H9 (cell line): ENCODE measurements around the gene ZNF385B. TPM values are rescaled to one million over a fixed set of nuclear protein-coding genes. Genes with fewer than 3 reads are reported as not detected.

Experiments used
- DNase-seq: peaks from one replicate; pipeline ENCODE4 v3.0.0-alpha.2; 2017
- H2AFZ ChIP-seq: one replicate; pipeline ENCODE4 v1.6.1; 2013; ENCODE audit warnings: mild to moderate bottlenecking, low read length, control low read depth, moderate library complexity
- H2AK5ac ChIP-seq: 2 replicates; pipeline ENCODE4 v1.6.1; 2013; ENCODE audit warnings: low read length, control low read depth, mixed read lengths; ENCODE audit not compliant: insufficient read length
- H2BK120ac ChIP-seq: one replicate; pipeline ENCODE4 v1.6.1; 2013; ENCODE audit warnings: low read depth, mild to moderate bottlenecking, low read length, control low read depth, inconsistent platforms; ENCODE audit not compliant: poor library complexity, severe bottlenecking
- H2BK12ac ChIP-seq: 2 replicates; pipeline ENCODE4 v1.6.1; 2013; ENCODE audit warnings: low read length, control low read depth, mixed read lengths, low read depth; ENCODE audit not compliant: insufficient read length
- H2BK15ac ChIP-seq: 2 replicates; pipeline ENCODE4 v1.6.1; 2013; ENCODE audit warnings: low read depth, low read length, control low read depth
- H2BK20ac ChIP-seq: one replicate; pipeline ENCODE4 v1.6.1; 2013; ENCODE audit warnings: low read depth, mild to moderate bottlenecking, low read length, control low read depth, inconsistent platforms; ENCODE audit not compliant: poor library complexity, severe bottlenecking
- H2BK5ac ChIP-seq: 2 replicates; pipeline ENCODE4 v1.6.1; 2013; ENCODE audit warnings: low read length, control low read depth, mixed read lengths; ENCODE audit not compliant: insufficient read length
- H3K14ac ChIP-seq: 2 replicates; pipeline ENCODE4 v1.6.1; 2013; ENCODE audit warnings: low read length, control low read depth; ENCODE audit not compliant: insufficient read depth
- H3K18ac ChIP-seq: 2 replicates; pipeline ENCODE4 v1.6.1; 2013; ENCODE audit warnings: low read depth, mild to moderate bottlenecking, mixed read lengths, low read length, control low read depth; ENCODE audit not compliant: insufficient read length
- H3K23ac ChIP-seq: 2 replicates; pipeline ENCODE4 v1.6.1; 2013; ENCODE audit warnings: low read length, control low read depth, mixed read lengths, low read depth; ENCODE audit not compliant: insufficient read length
- H3K23me2 ChIP-seq: 2 replicates; pipeline ENCODE4 v1.6.1; 2013; ENCODE audit warnings: low read depth, mild to moderate bottlenecking, mixed read lengths, low read length, control low read depth; ENCODE audit not compliant: insufficient read length, poor library complexity, severe bottlenecking
- H3K27ac ChIP-seq: 2 replicates; pipeline ENCODE4 v1.5.1; 2013; ENCODE audit warnings: low read length, control low read depth, mixed read lengths, low read depth; ENCODE audit not compliant: insufficient read length
- H3K27me3 ChIP-seq: 2 replicates; pipeline ENCODE4 v1.6.1; 2013; ENCODE audit warnings: low read length, control low read depth, inconsistent platforms; ENCODE audit not compliant: insufficient read depth
- H3K4ac ChIP-seq: 2 replicates; pipeline ENCODE4 v1.6.1; 2013; ENCODE audit warnings: low read depth, mild to moderate bottlenecking, control low read depth, inconsistent platforms, low read length, moderate library complexity
- H3K4me1 ChIP-seq: 2 replicates; pipeline ENCODE4 v1.6.1; 2013; ENCODE audit warnings: low read length, control low read depth, inconsistent platforms; ENCODE audit not compliant: insufficient read depth
- H3K4me2 ChIP-seq: 2 replicates; pipeline ENCODE4 v1.6.1; 2013; ENCODE audit warnings: low read length, control low read depth, mixed read lengths; ENCODE audit not compliant: insufficient read length, insufficient read depth
- H3K56ac ChIP-seq: 2 replicates; pipeline ENCODE4 v1.6.1; 2013; ENCODE audit warnings: low read depth, mild to moderate bottlenecking, mixed read lengths, low read length, control low read depth; ENCODE audit not compliant: insufficient read length
- H3K79me1 ChIP-seq: 2 replicates; pipeline ENCODE4 v1.6.1; 2013; ENCODE audit warnings: low read depth, mild to moderate bottlenecking, moderate library complexity, low read length, control low read depth, inconsistent platforms; ENCODE audit not compliant: insufficient read depth, poor library complexity, severe bottlenecking
- H3K79me2 ChIP-seq: 2 replicates; pipeline ENCODE4 v1.6.1; 2013; ENCODE audit warnings: low read length, control low read depth, inconsistent platforms; ENCODE audit not compliant: insufficient read depth
- H3K9ac ChIP-seq: 2 replicates; pipeline ENCODE4 v1.6.1; 2013; ENCODE audit warnings: low read length, control low read depth, mixed read lengths; ENCODE audit not compliant: insufficient read length; ENCODE audit errors: extremely low read depth
- H3K9me3 ChIP-seq: one replicate; pipeline ENCODE4 v1.6.1; 2013; ENCODE audit warnings: low read depth, low read length, inconsistent platforms; ENCODE audit not compliant: control insufficient read depth
- H3T11ph ChIP-seq: one replicate; pipeline ENCODE4 v1.6.1; 2013; ENCODE audit warnings: mild to moderate bottlenecking, low read length, control low read depth, inconsistent platforms
- H4K20me1 ChIP-seq: one replicate; pipeline ENCODE4 v1.6.1; 2013; ENCODE audit not compliant: control insufficient read depth, insufficient read length, insufficient read depth
- H4K5ac ChIP-seq: 2 replicates; pipeline ENCODE4 v1.6.1; 2013; ENCODE audit warnings: low read depth, mild to moderate bottlenecking, mixed read lengths, low read length, control low read depth; ENCODE audit not compliant: insufficient read length
- H4K8ac ChIP-seq: replicated peaks from 2 replicates; pipeline ENCODE4 v1.6.1; 2013; ENCODE audit warnings: low read length, control low read depth, mixed read lengths, low read depth; ENCODE audit not compliant: insufficient read length
- H4K91ac ChIP-seq: 2 replicates; pipeline ENCODE4 v1.6.1; 2013; ENCODE audit warnings: low read depth, mild to moderate bottlenecking, moderate library complexity, mixed read lengths, low read length, control low read depth; ENCODE audit not compliant: insufficient read length
- H3K27ac Mint-ChIP-seq, 3 experiments: 2 replicates in 2 of 3; 3 replicates in 1 of 3; pipeline ENCODE4 v1.8.0; 2020 to 2021; ENCODE audit warnings: mixed read lengths in 3 of 3, mild to moderate bottlenecking in 1 of 3, moderate library complexity in 1 of 3
- H3K27me3 Mint-ChIP-seq: 2 replicates; pipeline ENCODE4 v1.8.0; 2021; ENCODE audit warnings: low read depth, mild to moderate bottlenecking, moderate library complexity, mixed read lengths
- H3K36me3 Mint-ChIP-seq, 3 experiments: 2 replicates in 2 of 3; 3 replicates in 1 of 3; pipeline ENCODE4 v1.8.0; 2020 to 2021; ENCODE audit warnings: low read depth in 3 of 3, mixed read lengths in 3 of 3; ENCODE audit not compliant: insufficient read depth in 1 of 3
- H3K4me1 Mint-ChIP-seq, 2 experiments: 2 replicates each; pipeline ENCODE4 v1.8.0; 2020; ENCODE audit warnings: mixed read lengths in 2 of 2
- H3K4me3 Mint-ChIP-seq, 2 experiments: 2 replicates in 1 of 2; 3 replicates in 1 of 2; pipeline ENCODE4 v1.8.0; 2020 to 2021; ENCODE audit warnings: mild to moderate bottlenecking in 2 of 2, mixed read lengths in 2 of 2, moderate library complexity in 1 of 2
- H3K9me3 Mint-ChIP-seq, 2 experiments: 2 replicates in 1 of 2; 3 replicates in 1 of 2; pipeline ENCODE4 v1.8.0; 2020; ENCODE audit warnings: mild to moderate bottlenecking in 2 of 2, mixed read lengths in 2 of 2, moderate library complexity in 1 of 2
- CTCF ChIP-seq: fragments of 200-600 bp; sonication (generic); conservative IDR thresholded peaks from 3 replicates; pipeline ENCODE4 v1.8.0; 2021; ENCODE audit warnings: antibody characterized with exemption, mild to moderate bottlenecking
- WGBS: extraction: QIAGEN DNeasy Blood & Tissue Kit; methylation state at CpG from one replicate; pipeline ENCODE4 v1.1.7; 2013; ENCODE audit warnings: missing lambda C conversion rate, low lambda C conversion rate, mixed read lengths; ENCODE audit not compliant: insufficient read length; ENCODE audit errors: extremely low coverage; 5-methylcytosine and 5-hydroxymethylcytosine counted together
- total RNA-seq: library from RNA; stranded (reverse); gene quantifications from 2 replicates; pipeline ENCODE4 v1.2.1, GENCODE V29; 2021

Gene ZNF385B
- total RNA-seq, 1 experiment from 2014 or later = 2.1 TPM

- Histone ChIP-seq H2BK15ac (no peak overlapping the region), H2AK5ac (no peak overlapping the region), H3K18ac (no peak overlapping the region), H3K4me1 (no peaks in the 10 kb centered on the region), H3K14ac (no peak overlapping the region), H3K23ac (no peak overlapping the region), H3K9ac (no peak overlapping the region), H2BK20ac (no peak overlapping the region), H4K5ac (no peak overlapping the region), H3K27ac (no peak overlapping the region), H3K9me3 (no peaks in the 10 kb centered on the region), H2BK5ac (no peak overlapping the region), H3K56ac (no peak overlapping the region), H2AFZ (no peak overlapping the region), H3K23me2 (no peaks in the 10 kb centered on the region), H3T11ph (no peak overlapping the region), H3K4ac (no peak overlapping the region), H3K79me2 (no peaks in the 10 kb centered on the region), H4K20me1 (no peaks in the 10 kb centered on the region), H3K27me3 (no peaks in the 10 kb centered on the region), H3K4me2 (no peak overlapping the region), H2BK12ac (no peak overlapping the region), H2BK120ac (no peak overlapping the region), H3K79me1 (no peaks in the 10 kb centered on the region), H4K91ac (no peak overlapping the region), H4K8ac (no peak overlapping the region)
- no CpG with 5 or more reads among the region's 1 CpG for WGBS
- H3K9me3 Mint-ChIP-seq = peaks cover 3 to 6% of the 10 kb centered on the region in 2 experiments; a peak in 3 of 5 replicates
- no peak for DNase-seq
- peaks cover 0 to 4% (median 2%) of the 10 kb centered on the region in 3 experiments; a peak in 2 of 7 replicates for H3K36me3 Mint-ChIP-seq
- no peaks in the 10 kb centered on the region for H3K4me1 Mint-ChIP-seq
- TF ChIP-seq CTCF = no peak
- H3K27ac Mint-ChIP-seq = no peak overlapping the region
- H3K4me3 Mint-ChIP-seq = no peak overlapping the region
- no peaks in the 10 kb centered on the region for H3K27me3 Mint-ChIP-seq
These were observed 176.3 kb downstream of the ZNF385B start for GRCh38 chr2:179685146-179685545.
